Upper lobe of left lung (tissue), 4 donors: ENCODE data around the gene SLITRK5.

ENCODE experiments used
- CTCF ChIP-seq, 6 experiments: fragments of 450-650 bp in 4 of 6; fragments of 200-600 bp in 2 of 6; sonication (generic) in 2 of 6; IDR thresholded peaks; one replicate each; pipeline ENCODE4 v1.5.1; 2016 to 2019; ENCODE audit warnings: antibody characterized with exemption in 6 of 6
- POLR2AphosphoS5 ChIP-seq, 2 donors: sonication (generic); formaldehyde crosslinking; IDR thresholded peaks; one replicate each; pipeline ENCODE4 v1.5.1; 2017; ENCODE audit warnings: antibody characterized with exemption in 2 of 2

- TF ChIP-seq CTCF (IDR thresholded peaks at IDR 0.05): no peak
- TF ChIP-seq POLR2AphosphoS5 (IDR thresholded peaks at IDR 0.05): no peak
Observed at GRCh38 chr13:87677496-87678371, 6.6 kb downstream of the SLITRK5 start.
